ENCODE results near the gene NUDT5.

Gene NUDT5

DNA sequence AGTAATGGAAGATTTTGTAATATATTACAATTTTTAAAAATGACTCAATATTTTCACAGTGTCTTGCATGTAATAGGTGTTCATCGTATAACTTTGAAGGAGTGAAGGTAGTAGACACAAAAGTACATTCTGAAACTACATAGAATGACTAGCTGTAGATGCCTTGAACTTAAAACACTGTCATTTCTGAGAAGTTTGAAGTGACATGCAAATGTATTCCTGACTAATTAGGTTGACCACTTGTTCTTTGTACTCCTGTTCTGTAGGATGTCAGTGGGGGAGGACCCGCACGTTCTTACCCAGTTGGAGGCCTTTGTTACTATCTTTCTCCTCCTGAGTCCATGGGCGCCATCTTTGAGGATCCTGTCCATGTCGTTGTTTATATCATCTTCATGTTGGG, 35.0 kb downstream of the NUDT5 start:
- no peak for DNase-seq

DNA sequence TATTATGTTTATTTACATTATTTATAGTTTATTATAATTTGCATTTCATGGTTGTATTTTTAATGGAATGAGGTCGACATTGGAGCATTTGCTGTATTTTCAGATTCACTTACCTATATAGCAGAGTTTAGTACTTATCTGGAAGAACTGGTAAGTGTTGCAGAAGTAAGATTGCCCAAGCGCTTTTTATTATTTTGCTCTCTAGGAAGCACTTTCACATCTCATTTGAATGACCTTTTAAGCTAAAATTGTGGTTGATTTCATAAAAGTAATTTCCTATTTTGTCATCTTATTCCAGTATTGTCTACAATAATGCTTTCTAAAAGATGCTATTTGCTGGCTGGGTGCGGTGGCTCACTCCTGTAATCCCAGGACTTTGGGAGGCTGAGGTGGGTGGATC, 37.6 kb downstream of the NUDT5 start:
- no peak for DNase-seq

DNA sequence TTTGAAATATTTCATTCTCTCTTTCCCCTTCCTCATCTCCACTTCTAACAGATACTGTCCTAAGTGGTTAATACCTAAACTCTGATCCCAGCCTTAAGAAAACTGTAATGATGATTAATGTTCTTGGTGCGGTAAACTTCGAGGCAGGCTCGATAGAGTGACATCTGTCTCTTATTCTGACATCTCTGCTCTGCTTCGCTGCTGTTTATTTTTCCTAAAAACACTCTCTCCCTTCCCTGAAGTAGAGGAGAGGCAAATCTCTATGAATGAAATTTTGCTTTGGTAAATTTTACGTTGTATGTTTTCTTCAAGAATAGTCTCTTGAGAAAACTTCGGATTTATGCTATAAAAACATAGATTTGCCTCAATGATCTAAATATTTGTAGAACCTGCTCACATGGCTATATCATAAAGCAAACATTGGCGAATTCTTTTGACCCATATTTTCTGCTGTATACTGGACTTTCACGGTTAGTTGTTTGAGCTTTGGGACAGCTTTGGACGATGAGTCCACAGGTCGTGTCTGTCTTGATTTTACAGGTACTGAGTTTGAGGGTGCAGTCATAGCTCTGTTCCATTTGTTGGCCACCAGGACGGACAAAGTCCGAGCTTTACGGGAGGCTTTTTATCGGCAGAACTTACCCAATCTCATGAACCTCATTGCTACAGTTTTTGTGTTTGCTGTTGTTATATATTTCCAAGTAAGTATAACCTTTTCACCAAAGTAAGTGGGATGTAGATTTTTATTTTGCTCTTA, 39.1 kb downstream of the NUDT5 start:
- DNase-seq = no peak

DNA sequence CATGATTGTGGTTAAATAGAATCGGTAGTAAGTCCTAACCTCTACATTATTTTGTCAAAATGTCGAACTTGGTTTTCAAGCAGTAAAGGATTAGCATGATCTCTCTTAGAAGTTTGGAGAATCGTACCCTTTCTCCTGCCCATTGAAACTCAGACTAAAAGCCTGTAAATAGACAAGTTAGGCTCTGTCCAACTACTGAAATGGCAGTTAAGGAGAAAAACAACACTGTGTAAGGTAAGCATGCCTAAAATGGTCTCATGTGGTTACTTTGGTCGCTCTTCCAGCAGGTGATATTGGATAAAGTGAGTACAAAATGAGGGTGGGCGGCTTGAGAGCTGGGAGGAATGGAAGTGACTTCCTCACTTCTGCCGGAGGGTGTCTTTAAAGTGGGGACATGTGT, 41.2 kb downstream of the NUDT5 start:
- DNase-seq = no peak

DNA sequence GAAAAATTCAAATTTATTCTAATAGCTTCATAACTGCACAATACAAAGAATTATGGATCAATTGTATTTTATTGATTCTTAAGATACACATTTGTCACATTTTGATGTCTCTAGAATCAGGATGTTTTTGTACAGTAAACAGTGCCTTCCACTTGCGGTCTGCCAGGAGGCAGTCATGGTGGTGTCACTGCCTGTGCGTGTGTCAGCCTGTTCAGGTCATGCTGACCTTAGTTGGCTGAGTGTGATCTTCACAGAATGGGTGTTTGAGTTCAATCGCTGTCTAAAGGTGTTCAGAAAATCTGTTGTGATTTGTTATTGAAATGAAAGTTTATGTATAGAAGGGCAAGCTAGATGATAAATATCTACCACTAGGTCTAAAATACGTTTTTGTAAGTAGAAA, 45.5 kb downstream of the NUDT5 start:
- DNase-seq = no peak

DNA sequence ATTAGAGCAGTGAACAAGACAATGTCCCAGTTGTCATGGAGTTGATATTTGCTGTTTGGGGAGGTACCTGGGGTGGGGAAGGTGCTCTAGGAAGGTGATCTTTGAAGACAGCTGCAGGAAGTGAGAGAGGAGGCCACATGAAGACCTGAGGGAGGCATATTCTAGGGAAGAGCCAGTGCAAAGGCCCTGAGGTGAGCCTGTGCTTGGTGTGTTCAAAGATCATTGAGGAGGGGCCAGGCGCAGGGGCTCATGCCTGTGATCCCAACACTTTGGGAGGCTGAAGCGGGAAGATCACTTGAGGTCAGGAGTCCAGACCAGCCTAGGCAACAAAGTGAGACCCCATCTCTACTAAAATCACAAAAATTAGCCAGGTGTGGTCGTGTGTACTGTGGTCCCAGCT, 51.2 kb downstream of the NUDT5 start:
- DNase-seq = no peak

DNA sequence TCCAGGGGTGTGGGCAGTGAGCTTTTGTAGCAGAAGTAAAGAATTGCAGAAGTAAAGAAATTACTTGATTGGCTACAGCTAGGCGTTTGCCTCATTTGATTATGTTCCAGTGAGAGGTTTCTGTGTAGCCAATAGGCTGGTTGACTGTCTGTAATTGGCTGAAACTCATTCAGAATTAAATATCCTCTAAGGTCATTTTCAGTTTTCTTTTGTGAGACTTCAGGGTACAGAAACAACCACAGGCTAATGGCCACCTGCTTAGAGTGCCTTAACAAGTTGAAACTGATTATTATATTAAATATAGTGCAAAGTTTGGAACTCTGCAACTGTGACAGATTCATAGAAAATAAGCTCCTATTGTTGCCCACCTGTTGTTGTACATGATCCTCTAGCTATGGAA, 55.7 kb downstream of the NUDT5 start:
- DNase-seq = no peak

DNA sequence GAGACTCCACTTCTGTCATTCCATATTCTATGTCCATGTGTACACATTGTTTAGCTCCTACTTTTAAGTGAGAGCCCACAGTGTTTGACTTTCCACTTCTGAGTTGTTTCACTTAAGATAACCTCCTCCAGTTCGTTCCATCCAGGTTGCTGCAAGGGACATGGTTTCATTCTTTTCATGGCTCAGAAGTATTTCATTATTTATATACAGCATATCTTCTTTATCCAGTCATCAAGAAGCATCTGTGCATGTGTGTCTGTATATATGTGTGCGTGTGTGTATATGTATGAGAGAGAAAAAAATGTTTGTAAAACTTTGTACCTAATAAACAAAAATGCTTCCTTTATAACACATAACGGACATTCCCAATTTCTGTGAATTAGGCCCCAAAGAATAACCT, 60.1 kb downstream of the NUDT5 start:
- DNase-seq = no peak

DNA sequence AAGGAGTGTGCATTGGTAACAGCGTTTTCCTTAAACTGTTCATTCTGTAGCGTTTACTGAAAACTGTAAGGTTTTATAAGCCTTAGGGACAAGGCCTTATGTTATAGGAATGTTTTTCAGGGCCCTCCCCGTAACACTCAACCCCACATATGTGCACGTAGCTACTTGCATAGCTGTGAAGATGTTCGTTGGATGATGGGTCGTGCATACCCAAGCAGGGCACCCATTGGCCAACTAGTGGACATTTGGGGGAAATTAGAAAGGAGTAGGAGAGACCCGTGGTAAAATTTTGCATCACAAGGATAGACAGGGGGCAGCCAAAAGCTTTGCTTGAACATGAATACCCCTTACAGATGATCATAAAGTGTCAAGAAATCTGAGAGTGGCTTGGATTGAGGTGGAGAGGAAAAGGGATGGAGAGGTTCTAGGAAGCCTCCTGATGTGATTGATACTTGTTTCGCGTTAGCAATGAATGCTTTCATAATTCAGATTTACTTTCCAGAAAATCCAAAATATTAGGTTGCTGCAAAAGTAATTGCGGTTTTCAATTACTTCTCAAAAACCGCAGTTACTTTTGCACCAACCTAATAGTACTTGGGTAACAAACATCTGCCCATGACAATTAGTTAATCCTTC, 65.3 kb downstream of the NUDT5 start:
- peak; percentile 42 to 63 for DNase-seq

DNA sequence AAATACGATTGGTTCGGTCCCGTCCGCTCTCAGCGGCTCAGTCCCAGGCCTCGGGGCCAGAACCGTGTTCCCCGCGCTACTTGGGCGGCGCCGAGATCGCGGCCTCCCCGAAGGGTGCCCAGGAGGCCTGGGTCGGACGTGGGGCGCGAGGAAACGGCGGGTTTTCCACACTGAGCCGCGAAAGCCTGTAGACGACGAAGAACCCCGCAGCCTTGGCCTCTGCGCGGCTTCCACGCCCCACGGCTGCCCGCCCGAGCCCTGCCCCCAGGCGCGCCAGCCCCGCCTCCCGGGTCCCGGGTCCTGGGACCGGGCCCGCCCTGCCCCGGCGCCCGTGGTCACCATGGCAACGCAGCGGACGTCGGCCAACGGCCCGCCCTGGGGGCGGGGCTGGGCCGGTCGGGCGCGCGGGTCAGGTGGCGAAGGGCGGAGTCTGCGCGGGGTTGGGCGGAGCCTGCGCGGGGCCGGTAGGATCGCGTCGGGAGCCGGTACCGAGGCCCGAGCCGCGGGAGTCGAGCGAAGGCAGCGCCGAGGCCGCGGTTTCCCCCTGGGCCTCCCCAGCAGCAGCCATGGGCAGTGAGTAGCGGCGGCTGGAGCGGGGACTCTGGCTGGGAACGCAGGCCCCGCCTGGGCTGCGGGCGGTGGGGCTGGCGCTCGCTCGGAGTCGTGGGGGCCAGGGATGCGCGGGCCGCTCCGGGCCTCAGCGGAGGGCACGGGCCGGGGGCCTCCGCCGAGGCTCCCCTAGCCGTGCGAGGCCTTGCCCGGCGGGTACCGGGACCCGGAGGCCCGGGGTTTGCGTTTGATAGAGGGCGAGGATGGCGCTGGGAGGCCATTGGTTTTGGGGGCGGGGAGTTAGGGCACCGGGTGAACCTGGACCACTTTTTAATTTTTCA, 66.2 kb downstream of the NUDT5 start, which contains the start of gene SEC61A2:
TSS of gene SEC61A2 (plus strand) at position 456 of the 890 bp plus-strand sequence. CDS start at position 567, 111 bp downstream.
- peak; percentile 97 for DNase-seq

DNA sequence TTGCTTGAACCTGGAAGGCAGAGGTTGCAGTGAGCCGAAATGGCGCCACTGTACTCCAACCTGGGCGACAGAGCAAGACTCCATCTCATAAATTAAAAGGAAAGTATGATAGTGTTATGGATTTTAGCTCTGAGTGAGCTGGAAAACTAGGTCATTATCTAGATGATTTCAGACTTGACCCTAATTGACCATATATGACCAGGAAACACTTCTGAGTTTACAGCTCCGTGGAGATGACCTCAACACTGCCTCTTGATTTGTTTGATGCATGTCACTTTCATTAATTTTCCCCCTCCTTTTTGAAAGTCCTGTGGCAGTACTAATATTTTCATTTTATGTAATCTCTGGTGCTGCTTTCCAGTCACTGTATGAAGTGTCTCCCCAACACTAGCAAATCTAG, 74.0 kb downstream of the NUDT5 start:
- DNase-seq = no peak

Measured in CD4-positive, alpha-beta T cell treated with Interleukin-1 beta for 1 hour (primary cell).